Psoas muscle (tissue), 8 donors: Measurements from ENCODE around the gene OR2M2. TPM values are rescaled to one million over a fixed set of nuclear protein-coding genes. Genes with fewer than 3 reads are reported as not detected.

Experiments used
- ATAC-seq, 4 donors: fragments of 200-7000 bp; cut with Tn5 transposase; one replicate each; pipeline ENCODE4 v1.9.1; 2020; ENCODE audit warnings: moderate library complexity in 3 of 4, mild to moderate bottlenecking in 2 of 4
- DNase-seq, 2 donors: peaks; one replicate each; pipeline ENCODE4 v3.0.0-alpha.2; 2020
- H3K27ac ChIP-seq: fragments of 200-600 bp; one replicate; pipeline ENCODE4 v1.8.0; 2022
- H3K27me3 ChIP-seq, 3 donors: fragments of 200-600 bp in 1 of 3; one replicate each; pipeline versions ENCODE4 v1.6.1 to v1.8.0; 2013 to 2022; ENCODE audit warnings: low read length in 2 of 3, mild to moderate bottlenecking in 2 of 3, moderate library complexity in 1 of 3; ENCODE audit not compliant: insufficient read depth in 3 of 3
- H3K36me3 ChIP-seq, 2 donors: fragments of 200-600 bp in 1 of 2; one replicate each; pipeline versions ENCODE4 v1.6.1 to v1.8.0; 2013 to 2022; ENCODE audit warnings: low read depth in 1 of 2, mild to moderate bottlenecking in 1 of 2, moderate library complexity in 1 of 2; ENCODE audit not compliant: insufficient read depth in 1 of 2
- H3K4me1 ChIP-seq: fragments of 200-600 bp; one replicate; pipeline ENCODE4 v1.8.0; 2022
- H3K4me3 ChIP-seq: fragments of 200-600 bp; one replicate; pipeline ENCODE4 v1.8.0; 2022; ENCODE audit warnings: mild to moderate bottlenecking
- H3K9me3 ChIP-seq: fragments of 200-600 bp; one replicate; pipeline ENCODE4 v1.8.0; 2022
- CTCF ChIP-seq: fragments of 200-600 bp; IDR thresholded peaks from one replicate; pipeline ENCODE4 v1.8.0; 2022; ENCODE audit warnings: antibody characterized with exemption
- WGBS, 3 donors: extraction: QIAGEN DNeasy Blood & Tissue Kit; methylation state at CpG; one replicate each; pipeline versions ENCODE4 v1.1.6 to v1.1.7; 2013; 5-methylcytosine and 5-hydroxymethylcytosine counted together
- intact Hi-C, 2 donors: fragments of 100-400 bp; cut with DNase I; formaldehyde crosslinking; loops; one replicate each; pipeline versions ENCODE4 v1.11.0 to v1.14.2; 2022
- polyA plus RNA-seq, 3 donors: library from polyadenylated mRNA; stranded (reverse); fragments of 200-250 nt; gene quantifications; one replicate each; pipeline ENCODE4 v1.2.3, GENCODE V29; 2013
- total RNA-seq, 4 donors: library from RNA; stranded (reverse); fragmentation: NEBNext Ultra II Directional in 2 of 4; extraction: Animal tissue kit (Norgen Biotek cat#: 25700) in 2 of 4; gene quantifications; one replicate each; pipeline versions ENCODE4 v1.2.1 to v1.2.4, GENCODE V29; 2021 to 2023
- donor health status: healthy with polysubstance abuse.
- donor health status: DM: no; HTN: no; CAD: no; lungs with moderate emphysema.
- donor health status: Bipolar disorder and iron deficiency.
- donor health status: healthy.
- donor health status: DM: yes; HTN: yes; CAD: no.
- donor health status: DM: no; HTN: no; CAD: no.
- donor health status: DM: no; HTN: no; CAD: no.
- donor health status: DM: yes; HTN: yes; CAD: no.

OR2M2 gene
- total and polyA plus RNA-seq, 7 donors: not detected

GRCh38 chr1:248194117-248194516 is 19.5 kb downstream of the OR2M2 start:
- no peak overlapping the region for H3K27ac ChIP-seq
- H3K4me1 ChIP-seq: no peaks in the 10 kb centered on the region
- WGBS, 3 donors: 50 to 64% (median 54%) methylated on average over 1 of the region's 1 CpG
- TF ChIP-seq CTCF: no peak
- intact Hi-C loops: no loop called here
- H3K4me3 ChIP-seq: no peak overlapping the region
- ATAC-seq (no peak), DNase-seq (no peak)
- H3K27me3 ChIP-seq: no peaks in the 10 kb centered on the region
- peaks cover 3% of the 10 kb centered on the region for H3K9me3 ChIP-seq
- no peaks in the 10 kb centered on the region for H3K36me3 ChIP-seq

GRCh38 chr1:248196965-248197364 is 22.3 kb downstream of the OR2M2 start, which contains the start of gene OR2M3:
Gene OR2M3 (plus strand): TSS chr1:248197265. CDS start chr1:248203068, 5,803 bp downstream.
- no peak within 1 kb of the TSS for H3K27ac ChIP-seq
- WGBS, 3 donors: 51 to 64% (median 52%) methylated on average over 4 of the region's 4 CpGs
- no peak for DNase-seq
- no peaks in the 10 kb centered on the region for H3K4me1 ChIP-seq
- no peak for TF ChIP-seq CTCF
- H3K27me3 ChIP-seq: no peaks in the 10 kb centered on the region
- H3K4me3 ChIP-seq: no peak within 1 kb of the TSS
- no peak for ATAC-seq
- intact Hi-C loops: no loop called here
- peaks cover 3% of the 10 kb centered on the region for H3K9me3 ChIP-seq
- no peaks in the 10 kb centered on the region for H3K36me3 ChIP-seq

- ATAC-seq: no peak
These were observed 41.3 kb downstream of the OR2M2 start for GRCh38 chr1:248215880-248216279.

GRCh38 chr1:248225537-248225936 is 50.9 kb downstream of the OR2M2 start:
- Histone ChIP-seq H3K4me3 (no peak overlapping the region), H3K36me3 (no peaks in the 10 kb centered on the region), H3K4me1 (no peaks in the 10 kb centered on the region), H3K27me3 (no peaks in the 10 kb centered on the region), H3K27ac (no peak overlapping the region), H3K9me3 (no peaks in the 10 kb centered on the region)
- 75 to 84% (median 76%) methylated on average over 1 of the region's 1 CpG for WGBS, 3 donors
- intact Hi-C loops: no loop called here
- no peak for TF ChIP-seq CTCF
- DNase-seq (no peak), ATAC-seq (no peak)

More at GRCh38 chr1:248215880-248216279, 41.3 kb downstream of the OR2M2 start:
- DNase-seq: no peak
- no peaks in the 10 kb centered on the region for H3K4me1 ChIP-seq
- no peak overlapping the region for H3K27ac ChIP-seq
- no peaks in the 10 kb centered on the region for H3K36me3 ChIP-seq
- H3K27me3 ChIP-seq: no peaks in the 10 kb centered on the region
- WGBS, 3 donors: 92 to 99% (median 92%) methylated on average over 1 of the region's 1 CpG
- intact Hi-C loops: no loop called here
- TF ChIP-seq CTCF: no peak
- no peaks in the 10 kb centered on the region for H3K9me3 ChIP-seq
- no peak overlapping the region for H3K4me3 ChIP-seq

GRCh38 chr1:248229360-248229908 is 54.8 kb downstream of the OR2M2 start:
- Histone ChIP-seq H3K36me3 (no peaks in the 10 kb centered on the region), H3K4me3 (no peak overlapping the region), H3K9me3 (no peaks in the 10 kb centered on the region), H3K27ac (no peak overlapping the region), H3K4me1 (no peaks in the 10 kb centered on the region), H3K27me3 (no peaks in the 10 kb centered on the region)
- WGBS, 3 donors: 61 to 76% (median 66%) methylated on average over 6 of the region's 6 CpGs
- ATAC-seq (no peak), DNase-seq (no peak)
- intact Hi-C loops: no loop called here
- TF ChIP-seq CTCF: no peak
